GM12891 (cell line): ENCODE measurements around the gene ANG.

Experiments
- POLR2A ChIP-seq: IDR thresholded peaks from 2 replicates; pipeline ENCODE4 v1.6.1; 2011; ENCODE audit warnings: low read depth, low read length, control low read depth
- POLR2AphosphoS5 ChIP-seq: IDR thresholded peaks from 2 replicates; pipeline ENCODE4 v1.6.1; 2011; ENCODE audit warnings: low read depth, low read length, control low read depth
- TAF1 ChIP-seq: IDR thresholded peaks from 2 replicates; pipeline ENCODE4 v1.6.1; 2011; ENCODE audit warnings: low read depth, low read length, control low read depth

DNA sequence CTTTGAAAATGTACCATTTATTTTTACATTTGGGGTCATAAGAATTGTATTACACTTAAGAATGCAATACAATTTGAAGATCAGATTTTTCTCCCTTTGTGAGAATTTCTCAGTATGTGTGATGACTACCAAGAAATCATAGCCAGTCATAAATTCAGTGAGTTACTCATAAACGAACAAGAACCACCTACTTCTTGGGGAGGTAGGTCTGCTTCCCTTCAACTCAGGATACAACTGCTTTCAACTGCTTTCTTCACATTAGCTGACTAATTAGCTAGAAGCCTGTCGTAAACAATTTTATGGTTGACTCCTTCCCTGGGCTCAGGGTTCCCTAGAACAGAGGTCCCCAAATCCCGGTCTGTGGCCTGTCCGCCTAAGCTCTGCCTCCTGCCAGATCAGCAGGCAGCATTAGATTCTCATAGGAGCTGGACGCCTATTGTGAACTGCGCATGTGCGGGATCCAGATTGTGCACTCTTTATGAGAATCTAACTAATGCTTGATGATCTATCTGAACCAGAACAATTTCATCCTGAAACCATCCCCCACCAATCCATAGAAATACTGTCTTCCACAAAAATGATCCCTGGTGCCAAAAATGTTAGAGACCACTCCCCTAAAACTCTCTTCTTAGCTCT is 3.7 kb downstream of the ANG start:
- TF ChIP-seq POLR2A = no peak
- TF ChIP-seq POLR2AphosphoS5 = no peak
- no peak for TF ChIP-seq TAF1
